HepG2 (cell line): ENCODE results near the gene SULT2B1. TPM values are rescaled to one million over a fixed set of nuclear protein-coding genes. Genes with fewer than 3 reads are reported as not detected.

Experiments used
- ATAC-seq: fragments of 200-7000 bp; cut with Tn5 transposase; 3 replicates; pipeline ENCODE4 v1.9.1; 2020; ENCODE audit warnings: mild to moderate bottlenecking, moderate library complexity
- BruUV-seq: library from RNA; stranded (reverse); fragments of 400-500 nt; replicated peaks from 2 replicates; lab custom pipeline; 2021; lab: Mats Ljungman, UMichigan
- CTCF ChIA-PET: fragments of 300-600 bp; formaldehyde crosslinking; extraction: SDS; loops from one replicate; lab custom pipeline; 2021; ENCODE audit warnings: low total read pairs, inconsistent platforms, low intra/inter-chr PET ratio; lab: Yijun Ruan, JAX
- POLR2A ChIA-PET: fragments of 350-600 bp; sonication (Branson Sonifier 250); formaldehyde crosslinking; loops from one replicate; lab custom pipeline; 2020; ENCODE audit warnings: antibody characterized with exemption, inconsistent platforms; lab: Yijun Ruan, JAX
- DNase-seq: peaks from one replicate; pipeline ENCODE4 v3.0.0-alpha.2; 2015; ENCODE audit warnings: low spot score
- FAIRE-seq: peaks from 3 replicates; lab custom pipeline; 2011; peaks lifted over from hg19 to GRCh38; lab: Jason Lieb, UNC
- H2AFZ ChIP-seq: one replicate; pipeline ENCODE4 v1.6.1; 2011; ENCODE audit warnings: low read length, inconsistent platforms
- H3K27ac ChIP-seq: fragments of 300-600 bp; 3 replicates; pipeline ENCODE4 v1.8.0; 2011; ENCODE audit warnings: mixed run types, mild to moderate bottlenecking, mixed read lengths, low read length, inconsistent platforms; ENCODE audit not compliant: insufficient read depth; ENCODE audit errors: extremely low read length
- H3K27me3 ChIP-seq, 2 experiments: fragments of 200-600 bp in 1 of 2; 2 replicates in 1 of 2; 3 replicates in 1 of 2; pipeline versions ENCODE4 v1.6.0 to v1.8.0; 2011; ENCODE audit warnings: low read length in 2 of 2, mild to moderate bottlenecking in 2 of 2, moderate library complexity in 2 of 2, inconsistent platforms in 1 of 2; ENCODE audit not compliant: insufficient read depth in 2 of 2, control insufficient read depth in 1 of 2
- H3K36me3 ChIP-seq, 2 experiments: fragments of 200-600 bp in 1 of 2; replicated peaks in 1 of 2; 2 replicates in 1 of 2; 3 replicates in 1 of 2; pipeline versions ENCODE4 v1.5.1 to v1.8.0; 2011; ENCODE audit warnings: low read length in 2 of 2, inconsistent platforms in 1 of 2; ENCODE audit not compliant: insufficient read depth in 2 of 2, control insufficient read depth in 1 of 2
- H3K4me1 ChIP-seq: 2 replicates; pipeline ENCODE4 v1.5.1; 2012; ENCODE audit warnings: low read length, inconsistent platforms; ENCODE audit not compliant: insufficient read depth
- H3K4me2 ChIP-seq: 2 replicates; pipeline ENCODE4 v1.6.0; 2011; ENCODE audit warnings: low read depth, low read length, inconsistent platforms
- H3K4me3 ChIP-seq, 3 experiments: fragments of 200-600 bp in 1 of 3; sonication (generic), shearing (Covaris generic) in 1 of 3; replicated peaks in 1 of 3; 2 replicates each; pipeline ENCODE4 v1.5.1; 2011 to 2016; ENCODE audit warnings: low read length in 3 of 3, inconsistent platforms in 2 of 3, low read depth in 2 of 3, mild to moderate bottlenecking in 2 of 3, control low read depth in 1 of 3, mixed read lengths in 1 of 3; ENCODE audit not compliant: insufficient read depth in 1 of 3
- H3K79me2 ChIP-seq: one replicate; pipeline ENCODE4 v1.6.1; 2011; ENCODE audit warnings: low read length, inconsistent platforms; ENCODE audit not compliant: insufficient read depth
- H3K9ac ChIP-seq: 2 replicates; pipeline ENCODE4 v1.6.0; 2011; ENCODE audit warnings: mild to moderate bottlenecking, low read depth, low read length, inconsistent platforms; ENCODE audit not compliant: insufficient read depth
- H3K9me3 ChIP-seq: 2 replicates; pipeline ENCODE4 v1.5.1; 2012; ENCODE audit warnings: mild to moderate bottlenecking, low read length
- H4K20me1 ChIP-seq: 2 replicates; pipeline ENCODE4 v1.6.0; 2011; ENCODE audit warnings: inconsistent platforms, mild to moderate bottlenecking, low read length, moderate library complexity; ENCODE audit not compliant: insufficient read depth
- CEBPB ChIP-seq: IDR thresholded peaks from 2 replicates; pipeline ENCODE4 v1.6.1; 2011; ENCODE audit warnings: low read depth, low read length, improper control_type of control experiment, borderline replicate concordance
- GLI4 ChIP-seq: sonication (generic); formaldehyde crosslinking; IDR thresholded peaks from 2 replicates; pipeline ENCODE4 v1.5.1; 2020; ENCODE audit warnings: missing genetic modification reagents, mild to moderate bottlenecking, moderate library complexity, borderline replicate concordance
- KDM1A ChIP-seq: IDR thresholded peaks from 2 replicates; pipeline ENCODE4 v1.6.1; 2016; ENCODE audit warnings: missing compliant biosample characterization
- KDM6A ChIP-seq: IDR thresholded peaks from 2 replicates; pipeline ENCODE4 v1.6.1; 2016; ENCODE audit warnings: low read depth
- KMT2A ChIP-seq: sonication (generic); formaldehyde crosslinking; IDR thresholded peaks from 2 replicates; pipeline ENCODE4 v1.4.0; 2020; ENCODE audit warnings: missing genetic modification reagents
- PHF8 ChIP-seq: sonication (generic); formaldehyde crosslinking; IDR thresholded peaks from 2 replicates; pipeline ENCODE4 v1.5.0; 2020; ENCODE audit warnings: missing genetic modification reagents
- POLR2A ChIP-seq, 2 experiments: IDR thresholded peaks; 2 replicates each; pipeline ENCODE4 v1.6.1; 2011; ENCODE audit warnings: low read depth in 2 of 2, low read length in 2 of 2, mild to moderate bottlenecking in 1 of 2, moderate library complexity in 1 of 2; ENCODE audit not compliant: insufficient read depth in 1 of 2
- POLR2AphosphoS5 ChIP-seq: IDR thresholded peaks from 2 replicates; pipeline ENCODE4 v1.6.1; 2012; ENCODE audit warnings: low read depth, low read length
- POLR2G ChIP-seq: fragments of 200-400 bp; formaldehyde crosslinking; IDR thresholded peaks from 2 replicates; pipeline ENCODE4 v1.6.1; 2018; ENCODE audit warnings: mild to moderate bottlenecking, low read depth, low read length, moderate library complexity
- PPARG ChIP-seq: conservative IDR thresholded peaks from 2 replicates; pipeline ENCODE4 v1.6.1; 2016; ENCODE audit warnings: missing biosample characterization, missing genetic modification reagents
- RXRB ChIP-seq: IDR thresholded peaks from 2 replicates; pipeline ENCODE4 v1.6.1; 2016; ENCODE audit warnings: borderline replicate concordance, missing genetic modification reagents, missing compliant biosample characterization
- SMARCE1 ChIP-seq: fragments of 450-650 bp; IDR thresholded peaks from 2 replicates; pipeline ENCODE4 v1.6.1; 2017; ENCODE audit warnings: borderline replicate concordance
- ZMYM3 ChIP-seq: sonication (generic); formaldehyde crosslinking; IDR thresholded peaks from 2 replicates; pipeline ENCODE4 v1.5.1; 2020; ENCODE audit warnings: mild to moderate bottlenecking, missing genetic modification reagents
- ZNF101 ChIP-seq: sonication (generic); formaldehyde crosslinking; IDR thresholded peaks from 2 replicates; pipeline ENCODE4 v1.4.0; 2020; ENCODE audit warnings: mild to moderate bottlenecking, low read depth, missing genetic modification reagents, borderline replicate concordance
- ZNF20 ChIP-seq: sonication (generic); formaldehyde crosslinking; IDR thresholded peaks from 2 replicates; pipeline ENCODE4 v1.4.0; 2020; ENCODE audit warnings: mild to moderate bottlenecking, moderate library complexity, missing genetic modification reagents
- ZNF326 ChIP-seq: sonication (generic); formaldehyde crosslinking; IDR thresholded peaks from 2 replicates; pipeline ENCODE4 v1.4.0; 2020; ENCODE audit warnings: missing genetic modification reagents, borderline replicate concordance
- ZNF383 ChIP-seq: sonication (generic); formaldehyde crosslinking; IDR thresholded peaks from 2 replicates; pipeline ENCODE4 v1.4.0; 2020; ENCODE audit warnings: missing genetic modification reagents, mild to moderate bottlenecking, borderline replicate concordance
- ZNF557 ChIP-seq: sonication (generic); formaldehyde crosslinking; IDR thresholded peaks from 2 replicates; pipeline ENCODE4 v1.4.0; 2020; ENCODE audit warnings: missing genetic modification reagents
- WGBS: methylation state at CpG from one replicate; pipeline ENCODE4 v1.1.6; 2017; ENCODE audit warnings: low lambda C conversion rate; 5-methylcytosine and 5-hydroxymethylcytosine counted together
- in situ Hi-C: cut with HindIII; loops from 2 replicates; pipeline ENCODE4 v1.10.0; 2017; ENCODE audit warnings: low pct_unique_long_range_greater_than_20kb; ENCODE audit not compliant: extremely low pct_ligation_motif_present
- intact Hi-C: fragments of 100-400 bp; cut with micrococcal nuclease; formaldehyde crosslinking; loops from one replicate; pipeline ENCODE4 v1.10.0; 2022; ENCODE audit not compliant: unreplicated experiment
- polyA plus RNA-seq, 8 experiments: library from polyadenylated mRNA; depleted of rRNA in 3 of 8; stranded (reverse) in 7 of 8; unstranded in 1 of 8; fragments of >200 nt; fragmentation: Illumina TruSeq in 4 of 8; extraction: Trizol in 4 of 8; gene quantifications; 2 replicates each; pipeline versions ENCODE4 v1.2.1 to v1.2.3, GENCODE V29; 2011 to 2016; ENCODE audit warnings: low read depth in 4 of 8, missing spikeins in 1 of 8, mixed read lengths in 1 of 8; ENCODE audit not compliant: insufficient read depth in 1 of 8
- total RNA-seq, 5 experiments: library from RNA; depleted of rRNA; stranded (reverse); fragments of >200 nt; fragmentation: Illumina TruSeq; extraction: Trizol; gene quantifications; 2 replicates each; pipeline ENCODE4 v1.2.3, GENCODE V29; 2016; ENCODE audit warnings: low read depth in 1 of 5

SULT2B1 gene
- total and polyA plus RNA-seq, 2 of the 13 experiments (the other 11 are each of a cell fraction or from before 2014, with no cell fraction given), result 0.13 TPM; not detected in 1

DNA sequence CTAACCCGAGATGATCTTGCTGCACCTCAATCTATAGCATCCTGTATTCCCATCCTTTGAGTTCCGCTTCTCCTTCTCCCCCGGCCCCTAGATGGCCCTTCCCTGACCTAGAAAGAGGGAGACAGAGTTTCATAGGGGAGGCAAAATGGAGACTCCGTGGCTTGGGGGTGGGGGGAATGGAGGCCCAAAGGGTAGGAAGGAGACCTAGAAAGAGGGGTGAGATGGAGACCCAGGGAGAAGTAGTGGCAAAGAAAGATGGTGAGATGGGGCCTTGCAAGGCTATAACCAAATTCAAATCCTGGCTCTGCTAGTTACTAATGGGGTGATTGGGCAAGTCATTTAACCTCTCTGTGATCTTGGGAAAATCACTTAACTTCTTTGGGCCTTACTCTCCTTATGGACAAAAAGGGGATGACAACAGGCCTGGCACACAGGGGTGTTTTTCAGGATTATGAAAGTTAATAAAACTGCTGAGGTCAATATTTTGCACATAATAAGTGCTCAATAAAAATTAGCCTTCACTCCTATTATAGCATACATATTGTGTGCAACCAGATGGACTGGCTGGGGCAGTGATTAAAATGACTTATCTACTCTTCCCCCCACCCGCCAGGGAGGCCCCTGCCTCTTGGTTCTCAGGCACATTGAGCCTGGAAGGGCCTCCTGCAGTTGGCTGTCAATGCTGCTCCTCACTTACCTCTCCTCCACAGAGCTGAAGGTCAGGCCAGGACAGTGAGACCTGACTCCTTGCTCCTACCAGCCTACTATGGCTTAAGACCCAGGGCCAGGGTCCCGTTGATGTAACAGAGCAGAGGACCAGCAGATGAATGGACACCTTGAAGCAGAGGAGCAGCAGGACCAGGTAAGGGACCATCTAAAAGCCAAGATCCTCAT is 68.0 kb downstream of the SULT2B1 start (continued):
- peak; percentile 26; the same call in 1 of the 2 replicates for TF ChIP-seq KDM6A (CRISPR knock-in tag)
- 0 out of 2 replicates have a peak, but pooled peaks have one; percentile 7 for TF ChIP-seq ZNF557 (CRISPR knock-in tag)
- peak; percentile 100 for TF ChIP-seq ZMYM3
- peak; percentile 14; the same call in 1 of the 2 replicates for TF ChIP-seq ZNF101 (CRISPR knock-in tag)
- TF ChIP-seq ZNF326 (CRISPR knock-in tag), result no peak
- no peak for TF ChIP-seq KMT2A (CRISPR knock-in tag)
- no peak for TF ChIP-seq CEBPB
- TF ChIP-seq KDM1A (CRISPR knock-in tag), result peak; percentile 99

DNA sequence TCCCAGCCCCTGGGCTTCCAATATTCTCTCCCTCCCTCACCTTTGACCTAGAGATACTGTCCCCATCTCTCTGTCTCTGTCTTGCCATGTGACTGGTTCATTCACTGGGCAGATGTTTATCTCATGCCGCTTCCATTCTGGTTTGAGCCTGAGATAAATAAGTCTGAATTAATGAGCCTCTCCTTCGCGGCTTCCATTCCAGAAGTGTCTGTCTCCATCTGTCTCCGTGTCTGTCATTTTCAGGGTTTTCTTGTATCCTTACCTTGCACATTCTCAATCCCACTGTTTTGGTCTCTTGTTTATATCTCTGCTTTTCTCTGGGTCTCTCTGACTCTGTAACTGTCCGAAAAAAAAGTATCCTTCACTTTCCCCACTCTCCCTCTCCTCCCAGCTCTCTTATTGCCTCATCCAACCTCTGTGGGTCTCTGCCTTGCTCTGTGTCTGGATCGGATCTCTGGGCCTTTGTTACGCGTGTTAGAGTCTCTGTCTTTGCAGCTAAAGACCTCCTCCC is 71.6 kb downstream of the SULT2B1 start:
- peaks cover 49% of the 10 kb centered on the region for H3K4me1 ChIP-seq
- 75% methylated on average over 8 of the region's 8 CpGs for WGBS
- ATAC-seq, result no peak
- H3K9me3 ChIP-seq, result no peaks in the 10 kb centered on the region
- no peaks in the 10 kb centered on the region; a peak in 1 of 5 replicates for H3K27me3 ChIP-seq
- H3K4me2 ChIP-seq, result peak overlapping the region; percentile 70
- H4K20me1 ChIP-seq, result no peaks in the 10 kb centered on the region
- CTCF ChIA-PET, result no interaction called here
- no peaks in the 10 kb centered on the region for H3K36me3 ChIP-seq
- H3K9ac ChIP-seq, result peak overlapping the region; percentile 66
- POLR2A ChIA-PET, result interaction anchor here (0.9 to 1.8 kb wide), 3 partner anchors 11 to 55 kb away, joined by 3 to 15 read pairs (median 3); no protein-coding TSS in a partner anchor
- H3K27ac ChIP-seq, result peak overlapping the region; percentile 73
- BruUV-seq, result no TSS peak
- H2AFZ ChIP-seq, result no peak overlapping the region
- H3K4me3 ChIP-seq, result peak overlapping the region; percentile 34 to 60 (median 42); a peak in 3 of 6 replicates
- intact Hi-C loops, result no loop called here
- DNase-seq, result no peak
- TF ChIP-seq ZNF20 (CRISPR knock-in tag), result no peak
- TF ChIP-seq POLR2A (IDR thresholded peaks at IDR 0.05; ENCODE audit: insufficient read depth in 1 of 2, low read depth in 2 of 2, low read length in 2 of 2), result 0 out of 4 replicates have a peak, but pooled peaks of 1 of the 2 experiments have one; percentile 31
- TF ChIP-seq SMARCE1, result no peak
- TF ChIP-seq RXRB (CRISPR knock-in tag), result peak; percentile 3; the same call in 1 of the 2 replicates
- TF ChIP-seq ZNF383, result no peak
- TF ChIP-seq GLI4 (CRISPR knock-in tag), result no peak
- TF ChIP-seq PHF8 (CRISPR knock-in tag), result peak; percentile 26; the same call in 1 of the 2 replicates
- TF ChIP-seq POLR2AphosphoS5, result 0 out of 2 replicates have a peak, but pooled peaks have one; percentile 18
- TF ChIP-seq POLR2G, result peak; percentile 37; the same call in 1 of the 2 replicates
- TF ChIP-seq PPARG (CRISPR knock-in tag), result 0 out of 2 replicates have a peak, but pooled peaks have one; percentile 14
- in situ Hi-C loops, result no loop called here
- no peak for FAIRE-seq
- peaks cover 8% of the 10 kb centered on the region for H3K79me2 ChIP-seq
